ENCODE results near the gene CHMP5.

The CHMP5 gene

GRCh38 chr9:33270146-33270545 lies 5.3 kb downstream of the CHMP5 start:
- Histone ChIP-seq H2AFZ (ENCODE audit: low read depth) (no peak overlapping the region), H3K36me3 (ENCODE audit: insufficient read depth) (no peaks in the 10 kb centered on the region; the same call in 1 of the 2 replicates), H3K4me2 (no peak overlapping the region), H3K4me1 (ENCODE audit: low read depth, poor library complexity, severe bottlenecking) (peaks cover 7% of the 10 kb centered on the region), H3K27me3 (ENCODE audit: insufficient read depth, low read depth) (no peaks in the 10 kb centered on the region), H3K27ac (no peak overlapping the region), H3K4me3 (IDR thresholded peaks at IDR 0.05; ENCODE audit: insufficient read depth, low read depth, low read length) (no peak overlapping the region), H3K9ac (no peak overlapping the region), H3K79me2 (ENCODE audit: insufficient read depth, low read depth) (peaks cover 8% of the 10 kb centered on the region; the same call in 1 of the 2 replicates), H4K20me1 (ENCODE audit: insufficient read depth) (no peaks in the 10 kb centered on the region)
- TF ChIP-seq CTCF (conservative IDR thresholded peaks at IDR 0.05; ENCODE audit: low read depth, low read length) = no peak

- no peak for TF ChIP-seq CTCF (conservative IDR thresholded peaks at IDR 0.05; ENCODE audit: low read depth, low read length)
- no peaks in the 10 kb centered on the region for H3K27me3 ChIP-seq (ENCODE audit: insufficient read depth, low read depth)
- H3K4me2 ChIP-seq = no peak overlapping the region
- H3K4me3 ChIP-seq (IDR thresholded peaks at IDR 0.05; ENCODE audit: insufficient read depth, low read depth, low read length) = no peak overlapping the region
- no peaks in the 10 kb centered on the region for H3K4me1 ChIP-seq (ENCODE audit: low read depth, poor library complexity, severe bottlenecking)
- no peaks in the 10 kb centered on the region for H3K79me2 ChIP-seq (ENCODE audit: insufficient read depth, low read depth)
- no peak overlapping the region for H3K27ac ChIP-seq
- no peaks in the 10 kb centered on the region for H4K20me1 ChIP-seq (ENCODE audit: insufficient read depth)
- H3K36me3 ChIP-seq (ENCODE audit: insufficient read depth) = no peaks in the 10 kb centered on the region; the same call in 1 of the 2 replicates
- no peak overlapping the region for H3K9ac ChIP-seq
- H2AFZ ChIP-seq (ENCODE audit: low read depth) = no peak overlapping the region
These were observed 7.2 kb downstream of the CHMP5 start for GRCh38 chr9:33272061-33272460.

- H3K9ac ChIP-seq = no peak overlapping the region
- H3K4me2 ChIP-seq = no peak overlapping the region
- no peak overlapping the region for H2AFZ ChIP-seq (ENCODE audit: low read depth)
- TF ChIP-seq CTCF (conservative IDR thresholded peaks at IDR 0.05; ENCODE audit: low read depth, low read length) = no peak
- H3K27me3 ChIP-seq (ENCODE audit: insufficient read depth, low read depth) = no peaks in the 10 kb centered on the region
- no peaks in the 10 kb centered on the region for H4K20me1 ChIP-seq (ENCODE audit: insufficient read depth)
- no peaks in the 10 kb centered on the region; the same call in 1 of the 2 replicates for H3K36me3 ChIP-seq (ENCODE audit: insufficient read depth)
- no peaks in the 10 kb centered on the region for H3K4me1 ChIP-seq (ENCODE audit: low read depth, poor library complexity, severe bottlenecking)
- H3K27ac ChIP-seq = no peak overlapping the region
- H3K4me3 ChIP-seq (IDR thresholded peaks at IDR 0.05; ENCODE audit: insufficient read depth, low read depth, low read length) = no peak overlapping the region
- H3K79me2 ChIP-seq (ENCODE audit: insufficient read depth, low read depth) = no peaks in the 10 kb centered on the region
These were observed 8.6 kb downstream of the CHMP5 start for GRCh38 chr9:33273266-33273971.

GRCh38 chr9:33273972-33274328 lies 9.1 kb downstream of the CHMP5 start:
- H3K27me3 ChIP-seq (ENCODE audit: insufficient read depth, low read depth) = no peaks in the 10 kb centered on the region
- TF ChIP-seq CTCF (conservative IDR thresholded peaks at IDR 0.05; ENCODE audit: low read depth, low read length) = no peak
- no peak overlapping the region for H2AFZ ChIP-seq (ENCODE audit: low read depth)
- H4K20me1 ChIP-seq (ENCODE audit: insufficient read depth) = no peaks in the 10 kb centered on the region
- H3K4me1 ChIP-seq (ENCODE audit: low read depth, poor library complexity, severe bottlenecking) = no peaks in the 10 kb centered on the region
- H3K9ac ChIP-seq = no peak overlapping the region
- H3K36me3 ChIP-seq (ENCODE audit: insufficient read depth) = no peaks in the 10 kb centered on the region
- H3K4me3 ChIP-seq (IDR thresholded peaks at IDR 0.05; ENCODE audit: insufficient read depth, low read depth, low read length) = no peak overlapping the region
- no peaks in the 10 kb centered on the region for H3K79me2 ChIP-seq (ENCODE audit: insufficient read depth, low read depth)
- no peak overlapping the region for H3K4me2 ChIP-seq
- H3K27ac ChIP-seq = no peak overlapping the region

Data from KMS-11 (cell line).